DOHH2 (cell line): ENCODE results near the gene SAT1.

Experiments
- H3F3A ChIP-seq: fragments of 200-600 bp; sonication (generic), shearing (Covaris generic); 2 replicates; pipeline ENCODE4 v1.6.0; 2016; ENCODE audit warnings: antibody characterized with exemption, mild to moderate bottlenecking; ENCODE audit not compliant: control insufficient read depth, insufficient read depth
- H3K27ac ChIP-seq: fragments of 200-600 bp; sonication (generic); 2 replicates; pipeline ENCODE4 v1.5.1; 2014; ENCODE audit warnings: low read depth, mild to moderate bottlenecking, low read length, moderate library complexity
- H3K27me3 ChIP-seq: fragments of 200-600 bp; sonication (generic); 2 replicates; pipeline ENCODE4 v1.6.1; 2014; ENCODE audit warnings: mild to moderate bottlenecking, low read length, mixed read lengths; ENCODE audit not compliant: control insufficient read depth
- H3K36me3 ChIP-seq: fragments of 200-600 bp; sonication (generic); 2 replicates; pipeline ENCODE4 v1.6.1; 2014; ENCODE audit warnings: mild to moderate bottlenecking, low read length, moderate library complexity, mixed read lengths; ENCODE audit not compliant: control insufficient read depth
- H3K4me1 ChIP-seq: fragments of 200-600 bp; sonication (generic); 2 replicates; pipeline ENCODE4 v1.6.1; 2014; ENCODE audit warnings: mild to moderate bottlenecking, low read length, mixed read lengths; ENCODE audit not compliant: control insufficient read depth
- H3K4me2 ChIP-seq: fragments of 200-600 bp; sonication (generic); 2 replicates; pipeline ENCODE4 v1.6.0; 2014; ENCODE audit warnings: mild to moderate bottlenecking, low read length, moderate library complexity
- H3K4me3 ChIP-seq: fragments of 200-600 bp; sonication (generic); 2 replicates; pipeline ENCODE4 v1.5.1; 2014; ENCODE audit warnings: mild to moderate bottlenecking, low read length, mixed read lengths
- H3K79me2 ChIP-seq: fragments of 200-600 bp; sonication (generic); 2 replicates; pipeline ENCODE4 v1.6.1; 2014; ENCODE audit warnings: mild to moderate bottlenecking, low read length, mixed read lengths; ENCODE audit not compliant: control insufficient read depth
- H3K9me2 ChIP-seq: fragments of 200-600 bp; sonication (generic); replicated peaks from 2 replicates; pipeline ENCODE4 v1.6.1; 2014; ENCODE audit warnings: mild to moderate bottlenecking, low read length, mixed read lengths; ENCODE audit not compliant: control insufficient read depth
- H3K9me3 ChIP-seq: fragments of 200-600 bp; sonication (generic); 2 replicates; pipeline ENCODE4 v1.6.1; 2014; ENCODE audit warnings: antibody characterized with exemption, low read length, mixed read lengths; ENCODE audit not compliant: control insufficient read depth, insufficient read depth
- H4K20me1 ChIP-seq: fragments of 200-600 bp; sonication (generic); 2 replicates; pipeline ENCODE4 v1.6.0; 2014; ENCODE audit warnings: low read depth, mild to moderate bottlenecking, antibody characterized with exemption, low read length, moderate library complexity; ENCODE audit not compliant: control insufficient read depth, insufficient read depth
- EZH2phosphoT487 ChIP-seq: fragments of 200-600 bp; sonication (generic); IDR thresholded peaks from 2 replicates; pipeline ENCODE4 v1.6.1; 2017; ENCODE audit warnings: borderline replicate concordance, mild to moderate bottlenecking, antibody characterized with exemption, low read length, moderate library complexity, mixed read lengths
- TF ChIP-seq, protein P1 (sequence below): fragments of 200-600 bp; sonication (generic); IDR thresholded peaks from one replicate; pipeline ENCODE4 v1.5.1; 2014; ENCODE audit warnings: antibody characterized with exemption, mild to moderate bottlenecking, low read depth, low read length; ENCODE audit not compliant: poor library complexity, severe bottlenecking

The SAT1 gene

DNA sequence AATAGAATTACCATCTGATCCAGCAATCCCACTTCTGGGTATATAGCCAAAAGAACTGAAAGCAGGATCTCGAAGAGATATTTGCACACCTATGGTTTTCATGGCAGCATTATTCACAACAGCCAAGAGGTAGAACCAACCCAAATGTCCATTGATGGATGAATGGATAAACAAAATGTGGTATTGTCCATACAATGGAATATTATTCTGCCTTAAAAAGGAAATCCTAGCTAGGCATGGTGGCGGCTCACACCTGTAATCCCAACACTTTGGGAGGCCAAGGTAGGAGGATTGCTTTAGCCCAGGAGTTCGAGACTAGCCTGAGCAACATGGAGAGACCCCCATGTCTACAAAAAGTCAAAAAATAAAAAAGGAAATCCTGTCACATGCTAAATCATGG, 27.3 kb downstream of the SAT1 start:
- H3K9me2 ChIP-seq = no peaks in the 10 kb centered on the region
- no peaks in the 10 kb centered on the region for H3K9me3 ChIP-seq
- H3F3A ChIP-seq = no peaks in the 10 kb centered on the region; the same call in 1 of the 2 replicates
- H3K4me1 ChIP-seq = peaks cover 29% of the 10 kb centered on the region
- no peaks in the 10 kb centered on the region for H4K20me1 ChIP-seq
- H3K4me3 ChIP-seq = no peak overlapping the region
- TF ChIP-seq, protein P1, sequence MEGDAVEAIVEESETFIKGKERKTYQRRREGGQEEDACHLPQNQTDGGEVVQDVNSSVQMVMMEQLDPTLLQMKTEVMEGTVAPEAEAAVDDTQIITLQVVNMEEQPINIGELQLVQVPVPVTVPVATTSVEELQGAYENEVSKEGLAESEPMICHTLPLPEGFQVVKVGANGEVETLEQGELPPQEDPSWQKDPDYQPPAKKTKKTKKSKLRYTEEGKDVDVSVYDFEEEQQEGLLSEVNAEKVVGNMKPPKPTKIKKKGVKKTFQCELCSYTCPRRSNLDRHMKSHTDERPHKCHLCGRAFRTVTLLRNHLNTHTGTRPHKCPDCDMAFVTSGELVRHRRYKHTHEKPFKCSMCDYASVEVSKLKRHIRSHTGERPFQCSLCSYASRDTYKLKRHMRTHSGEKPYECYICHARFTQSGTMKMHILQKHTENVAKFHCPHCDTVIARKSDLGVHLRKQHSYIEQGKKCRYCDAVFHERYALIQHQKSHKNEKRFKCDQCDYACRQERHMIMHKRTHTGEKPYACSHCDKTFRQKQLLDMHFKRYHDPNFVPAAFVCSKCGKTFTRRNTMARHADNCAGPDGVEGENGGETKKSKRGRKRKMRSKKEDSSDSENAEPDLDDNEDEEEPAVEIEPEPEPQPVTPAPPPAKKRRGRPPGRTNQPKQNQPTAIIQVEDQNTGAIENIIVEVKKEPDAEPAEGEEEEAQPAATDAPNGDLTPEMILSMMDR = no peak
- TF ChIP-seq EZH2phosphoT487 = no peak
- no peaks in the 10 kb centered on the region for H3K36me3 ChIP-seq
- peak overlapping the region; percentile 67 for H3K4me2 ChIP-seq
- no peaks in the 10 kb centered on the region for H3K79me2 ChIP-seq
- H3K27ac ChIP-seq = no peak overlapping the region
- H3K27me3 ChIP-seq = no peaks in the 10 kb centered on the region

DNA sequence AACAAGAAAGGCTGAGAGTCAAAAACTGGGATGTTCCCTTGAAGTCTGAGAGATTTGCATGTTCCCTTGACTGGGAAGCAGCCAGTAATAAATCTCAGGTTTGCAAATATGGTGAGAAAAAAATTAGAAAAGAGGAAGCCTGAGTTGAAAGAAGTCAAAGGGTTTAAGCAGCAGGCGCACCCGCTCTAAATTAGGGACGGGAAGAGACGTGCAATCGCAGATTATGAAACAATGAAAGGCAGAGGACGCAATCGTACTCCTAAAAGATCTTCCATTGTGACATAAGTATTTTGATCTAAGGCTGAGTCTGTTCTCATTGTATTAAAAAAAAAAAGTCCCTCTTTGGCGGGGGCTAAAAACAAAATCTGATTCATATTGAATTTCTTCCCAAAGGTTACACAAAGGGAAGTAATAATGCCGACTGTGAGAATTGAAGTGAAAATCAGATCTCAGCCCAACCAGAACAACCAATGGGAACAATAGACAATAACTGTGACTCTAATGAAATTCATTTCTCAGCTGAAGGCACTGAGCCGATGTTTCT, 28.2 kb downstream of the SAT1 start:
- no peak overlapping the region for H3K27ac ChIP-seq
- H3F3A ChIP-seq = no peaks in the 10 kb centered on the region; the same call in 1 of the 2 replicates
- no peak for TF ChIP-seq EZH2phosphoT487
- TF ChIP-seq, protein P1 = no peak
- H3K36me3 ChIP-seq = no peaks in the 10 kb centered on the region
- peaks cover 29% of the 10 kb centered on the region for H3K4me1 ChIP-seq
- H4K20me1 ChIP-seq = no peaks in the 10 kb centered on the region
- H3K27me3 ChIP-seq = no peaks in the 10 kb centered on the region
- H3K9me2 ChIP-seq = no peaks in the 10 kb centered on the region
- no peaks in the 10 kb centered on the region for H3K9me3 ChIP-seq
- H3K79me2 ChIP-seq = no peaks in the 10 kb centered on the region
- peak overlapping the region; percentile 67 for H3K4me2 ChIP-seq
- H3K4me3 ChIP-seq = peak overlapping the region; percentile 45

DNA sequence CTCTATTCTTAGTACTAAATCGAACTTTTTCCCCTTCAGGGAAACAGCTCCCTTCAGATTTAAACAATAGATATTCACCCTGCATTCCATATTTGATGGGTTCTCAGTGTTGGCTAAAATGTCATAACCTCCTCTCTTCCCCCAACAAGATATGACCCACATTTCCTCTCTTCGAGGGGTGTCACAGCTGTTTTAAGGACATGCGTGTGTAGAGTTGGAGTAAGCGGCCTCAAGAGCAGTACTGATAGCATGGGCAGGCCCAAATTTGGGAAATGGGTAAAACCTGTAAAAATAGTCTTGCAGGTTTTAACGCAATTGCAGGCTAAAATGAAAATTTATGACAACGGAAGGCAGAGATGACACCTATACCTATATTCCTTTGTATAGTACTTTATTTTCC, 28.7 kb downstream of the SAT1 start:
- TF ChIP-seq EZH2phosphoT487 = no peak
- TF ChIP-seq, protein P1 = no peak
- Histone ChIP-seq H3K79me2 (no peaks in the 10 kb centered on the region), H3F3A (no peaks in the 10 kb centered on the region; the same call in 1 of the 2 replicates), H4K20me1 (no peaks in the 10 kb centered on the region), H3K36me3 (no peaks in the 10 kb centered on the region), H3K4me3 (peak overlapping the region; percentile 45), H3K4me1 (peaks cover 29% of the 10 kb centered on the region), H3K27ac (no peak overlapping the region), H3K9me3 (no peaks in the 10 kb centered on the region), H3K27me3 (no peaks in the 10 kb centered on the region), H3K9me2 (no peaks in the 10 kb centered on the region), H3K4me2 (peak overlapping the region; percentile 67)
